GM12878 (cell line): Measurements from ENCODE around the gene SIX5. TPM values are rescaled to one million over a fixed set of nuclear protein-coding genes. Genes with fewer than 3 reads are reported as not detected.

Experiments used
- ATAC-seq: fragments of 200-7000 bp; cut with Tn5 transposase; 3 replicates; pipeline ENCODE4 v1.9.1; 2020; ENCODE audit warnings: mild to moderate bottlenecking, moderate library complexity
- BruUV-seq: library from RNA; stranded (reverse); fragments of 400-500 nt; replicated peaks from 2 replicates; lab custom pipeline; 2021; lab: Mats Ljungman, UMichigan
- CTCF ChIA-PET: fragments of 300-600 bp; sonication (Branson Sonifier 250); formaldehyde crosslinking; extraction: SDS; loops from one replicate; lab custom pipeline; 2021; ENCODE audit warnings: inconsistent platforms; lab: Yijun Ruan, JAX
- POLR2A ChIA-PET: fragments of 350-600 bp; formaldehyde crosslinking; extraction: SDS; loops from one replicate; lab custom pipeline; 2021; ENCODE audit warnings: inconsistent platforms; lab: Charles Lee
- RAD21 ChIA-PET: fragments of 300-600 bp; sonication (Branson Sonifier 250); formaldehyde crosslinking; loops from one replicate; lab custom pipeline; 2023; ENCODE audit warnings: antibody characterized with exemption; ENCODE audit not compliant: unreplicated experiment; lab: Charles Lee
- SMC1A ChIA-PET: fragments of 300-600 bp; sonication (Branson Sonifier 250); formaldehyde crosslinking; loops from one replicate; lab custom pipeline; 2023; ENCODE audit not compliant: unreplicated experiment, uncharacterized antibody; lab: Charles Lee
- DNase-seq: peaks from one replicate; pipeline ENCODE4 v3.0.0-alpha.2; 2011; ENCODE audit warnings: low read depth, low spot score
- FAIRE-seq: peaks from 3 replicates; lab custom pipeline; 2011; peaks lifted over from hg19 to GRCh38; lab: Jason Lieb, UNC
- H2AFZ ChIP-seq: 2 replicates; pipeline ENCODE4 v1.6.0; 2011; ENCODE audit warnings: low read depth, low read length, control low read depth; ENCODE audit not compliant: control insufficient read depth
- H3K27ac ChIP-seq: 2 replicates; pipeline ENCODE4 v1.5.1; 2011; ENCODE audit warnings: control low read depth; ENCODE audit not compliant: control insufficient read depth, insufficient read depth
- H3K27me3 ChIP-seq, 2 experiments: replicated peaks in 1 of 2; 2 replicates each; pipeline versions ENCODE4 v1.6.0 to v1.6.1; 2011; ENCODE audit warnings: low read length in 1 of 2; ENCODE audit not compliant: control insufficient read depth in 2 of 2, insufficient read depth in 2 of 2
- H3K36me3 ChIP-seq, 2 experiments: 2 replicates each; pipeline ENCODE4 v1.5.1; 2011; ENCODE audit warnings: low read length in 1 of 2; ENCODE audit not compliant: control insufficient read depth in 2 of 2, insufficient read depth in 2 of 2
- H3K4me1 ChIP-seq: 2 replicates; pipeline ENCODE4 v1.6.1; 2011; ENCODE audit warnings: mild to moderate bottlenecking, low read length, moderate library complexity, mixed read lengths; ENCODE audit not compliant: control insufficient read depth, insufficient read depth
- H3K4me2 ChIP-seq: 2 replicates; pipeline ENCODE4 v1.6.0; 2011; ENCODE audit warnings: control low read depth; ENCODE audit not compliant: control insufficient read depth, insufficient read depth
- H3K4me3 ChIP-seq: fragments of 200-600 bp; sonication (generic); 2 replicates; pipeline ENCODE4 v1.5.1; 2016
- H3K79me2 ChIP-seq: 2 replicates; pipeline ENCODE4 v1.6.0; 2011; ENCODE audit warnings: low read length; ENCODE audit not compliant: control insufficient read depth, insufficient read depth
- H3K9ac ChIP-seq: 2 replicates; pipeline ENCODE4 v1.8.0; 2011; ENCODE audit warnings: low read length, control low read depth, mixed read lengths; ENCODE audit not compliant: control insufficient read depth, insufficient read depth
- H3K9me3 ChIP-seq: replicated peaks from 3 replicates; pipeline ENCODE4 v1.5.1; 2011; ENCODE audit warnings: mild to moderate bottlenecking, low read length; ENCODE audit not compliant: control insufficient read depth, insufficient read depth
- H4K20me1 ChIP-seq: 2 replicates; pipeline ENCODE4 v1.6.0; 2011; ENCODE audit not compliant: control insufficient read depth, insufficient read depth
- POLR2A ChIP-seq: IDR thresholded peaks from 2 replicates; pipeline ENCODE4 v1.6.1; 2011; ENCODE audit warnings: low read depth, mild to moderate bottlenecking, low read length
- RB1 ChIP-seq: fragments of 450-650 bp; formaldehyde crosslinking; IDR thresholded peaks from 2 replicates; pipeline ENCODE4 v1.6.1; 2017; ENCODE audit warnings: mild to moderate bottlenecking, borderline replicate concordance
- SP1 ChIP-seq: IDR thresholded peaks from one replicate; pipeline ENCODE4 v1.6.1; 2011; ENCODE audit warnings: low read depth, low read length
- WGBS: methylation state at CpG from one replicate; pipeline ENCODE4 v1.1.6; 2016; ENCODE audit warnings: low lambda C conversion rate; ENCODE audit not compliant: insufficient replicate concordance, insufficient coverage; ENCODE audit errors: missing lambda C conversion rate; 5-methylcytosine and 5-hydroxymethylcytosine counted together
- in situ Hi-C: fragments of 300-500 bp; cut with MboI; formaldehyde crosslinking; loops from 9 replicates; pipeline ENCODE4 v1.14.3; 2018; ENCODE audit warnings: mixed read lengths
- intact Hi-C: fragments of 100-400 bp; cut with micrococcal nuclease; formaldehyde crosslinking; loops from one replicate; pipeline ENCODE4 v1.14.2; 2022; ENCODE audit not compliant: unreplicated experiment
- polyA plus RNA-seq, 11 experiments: library from polyadenylated mRNA; depleted of rRNA in 4 of 11; unstranded in 6 of 11; stranded (reverse) in 5 of 11; fragments of >200 nt; fragmentation: Nextera tagmentation in 4 of 11; fragmentation: Illumina TruSeq in 1 of 11; extraction: Ambion mirVana in 4 of 11; extraction: Trizol in 1 of 11; gene quantifications; 1 replicate in 1 of 11; 2 replicates in 10 of 11; pipeline versions ENCODE4 v1.2.1 to v1.2.3, GENCODE V29; 2011 to 2016; ENCODE audit warnings: inconsistent platforms in 2 of 11, missing spikeins in 2 of 11, low read depth in 1 of 11
- total RNA-seq, 4 experiments: library from RNA; depleted of rRNA in 3 of 4; stranded (reverse); fragments of >200 nt in 3 of 4; fragmentation: Illumina TruSeq in 1 of 4; extraction: Trizol in 1 of 4; gene quantifications; 2 replicates each; pipeline versions ENCODE4 v1.2.1 to v1.2.3, GENCODE V29; 2013 to 2021
- TF ChIP-seq, protein P1 (sequence below): fragments of 450-650 bp; IDR thresholded peaks from 2 replicates; pipeline ENCODE4 v1.6.1; 2016; ENCODE audit warnings: mild to moderate bottlenecking, moderate library complexity, borderline replicate concordance

The SIX5 gene
- total and polyA plus RNA-seq, 10 of the 15 experiments (the other 5 are each of a cell fraction or from before 2014, with no cell fraction given) = 1.9 to 10.5 (median 3.0) TPM; not detected in 2

GRCh38 chr19:45715139-45715538, 53.9 kb downstream of the SIX5 start:
- peaks cover 75% of the 10 kb centered on the region for H3K79me2 ChIP-seq
- RAD21 ChIA-PET = interaction anchor here (0.7 to 2.6 kb wide), 4 partner anchors 19 to 152 kb away, joined by 3 to 22 read pairs (median 3); partner anchors contain the start of genes QPCTL and SNRPD2
- TF ChIP-seq, protein P1, sequence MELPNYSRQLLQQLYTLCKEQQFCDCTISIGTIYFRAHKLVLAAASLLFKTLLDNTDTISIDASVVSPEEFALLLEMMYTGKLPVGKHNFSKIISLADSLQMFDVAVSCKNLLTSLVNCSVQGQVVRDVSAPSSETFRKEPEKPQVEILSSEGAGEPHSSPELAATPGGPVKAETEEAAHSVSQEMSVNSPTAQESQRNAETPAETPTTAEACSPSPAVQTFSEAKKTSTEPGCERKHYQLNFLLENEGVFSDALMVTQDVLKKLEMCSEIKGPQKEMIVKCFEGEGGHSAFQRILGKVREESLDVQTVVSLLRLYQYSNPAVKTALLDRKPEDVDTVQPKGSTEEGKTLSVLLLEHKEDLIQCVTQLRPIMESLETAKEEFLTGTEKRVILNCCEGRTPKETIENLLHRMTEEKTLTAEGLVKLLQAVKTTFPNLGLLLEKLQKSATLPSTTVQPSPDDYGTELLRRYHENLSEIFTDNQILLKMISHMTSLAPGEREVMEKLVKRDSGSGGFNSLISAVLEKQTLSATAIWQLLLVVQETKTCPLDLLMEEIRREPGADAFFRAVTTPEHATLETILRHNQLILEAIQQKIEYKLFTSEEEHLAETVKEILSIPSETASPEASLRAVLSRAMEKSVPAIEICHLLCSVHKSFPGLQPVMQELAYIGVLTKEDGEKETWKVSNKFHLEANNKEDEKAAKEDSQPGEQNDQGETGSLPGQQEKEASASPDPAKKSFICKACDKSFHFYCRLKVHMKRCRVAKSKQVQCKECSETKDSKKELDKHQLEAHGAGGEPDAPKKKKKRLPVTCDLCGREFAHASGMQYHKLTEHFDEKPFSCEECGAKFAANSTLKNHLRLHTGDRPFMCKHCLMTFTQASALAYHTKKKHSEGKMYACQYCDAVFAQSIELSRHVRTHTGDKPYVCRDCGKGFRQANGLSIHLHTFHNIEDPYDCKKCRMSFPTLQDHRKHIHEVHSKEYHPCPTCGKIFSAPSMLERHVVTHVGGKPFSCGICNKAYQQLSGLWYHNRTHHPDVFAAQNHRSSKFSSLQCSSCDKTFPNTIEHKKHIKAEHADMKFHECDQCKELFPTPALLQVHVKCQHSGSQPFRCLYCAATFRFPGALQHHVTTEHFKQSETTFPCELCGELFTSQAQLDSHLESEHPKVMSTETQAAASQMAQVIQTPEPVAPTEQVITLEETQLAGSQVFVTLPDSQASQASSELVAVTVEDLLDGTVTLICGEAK = peak; percentile 92
- no peak for TF ChIP-seq SP1
- TF ChIP-seq RB1 = no peak
- no peak for TF ChIP-seq POLR2A

More at GRCh38 chr19:45715139-45715538, 53.9 kb downstream of the SIX5 start:
- Histone ChIP-seq H3K4me2 (no peak overlapping the region), H3K27ac (no peak overlapping the region), H3K4me3 (no peak overlapping the region), H3K36me3 (peaks cover 13 to 19% of the 10 kb centered on the region in 2 experiments; a peak in 3 of 4 replicates), H3K9ac (no peak overlapping the region), H3K9me3 (no peaks in the 10 kb centered on the region), H3K27me3 (no peaks in the 10 kb centered on the region), H4K20me1 (no peaks in the 10 kb centered on the region), H2AFZ (no peak overlapping the region), H3K4me1 (peaks cover 13% of the 10 kb centered on the region)
- in situ Hi-C loops = no loop called here
- DNase-seq (no peak), FAIRE-seq (no peak), ATAC-seq (no peak)
- ChIA-PET POLR2A (interaction anchor here (0.6 to 5.9 kb wide), 7 partner anchors 9 to 175 kb away, joined by 3 to 58 read pairs (median 5); partner anchors contain the start of genes FBXO46, QPCTL and SNRPD2), SMC1A (interaction anchor here (0.8 to 4.9 kb wide), 4 partner anchors 8 to 25 kb away, joined by 3 to 27 read pairs (median 4); partner anchors contain the start of gene QPCTL), CTCF (interaction anchor here (1.3 to 4.8 kb wide), 5 partner anchors 12 to 84 kb away, joined by 3 to 53 read pairs (median 5); partner anchors contain the start of genes QPCTL, SIX5 and SNRPD2)
- no TSS peak for BruUV-seq
- 81% methylated on average over 3 of the region's 3 CpGs for WGBS
- intact Hi-C loops = no loop called here

Other genes starting within 250 kb of the SIX5 start
Only the 7 nearest of the 18 such genes appear.
- 600 and 677 TPM in 2 replicates for gene SNRPD2, start 77.3 kb downstream of the SIX5 start, total RNA-seq (2014; rRNA removed)
- gene SNRPD2, start 77.3 kb downstream of the SIX5 start, total RNA-seq (2014; rRNA removed; fragmentation: Illumina TruSeq; extraction: Trizol) = 526 and 536 TPM in 2 replicates
- gene SNRPD2, start 77.3 kb downstream of the SIX5 start, total RNA-seq (2021) = 806 and 844 TPM in 2 replicates
- 939 and 1,096 TPM in 2 replicates for gene SNRPD2, start 77.3 kb downstream of the SIX5 start, polyA plus RNA-seq (2011; rRNA removed)
- 529 and 569 TPM in 2 replicates for gene SNRPD2, start 77.3 kb downstream of the SIX5 start, polyA plus RNA-seq (2014; fragmentation: Illumina TruSeq; extraction: Trizol)
- gene SNRPD2, start 77.3 kb downstream of the SIX5 start, polyA plus RNA-seq (2014; fragmentation: Nextera tagmentation; extraction: Ambion mirVana) = 1,000 to 10,000 TPM; 3,237 to 3,621 TPM
- 736 and 920 TPM in 2 replicates for gene SNRPD2, start 77.3 kb downstream of the SIX5 start, polyA plus RNA-seq (2014; rRNA removed)
- 1,000 to 10,000 TPM; 1,262 to 1,451 TPM for gene SNRPD2, start 77.3 kb downstream of the SIX5 start, polyA plus RNA-seq (2016; fragmentation: Nextera tagmentation; extraction: Ambion mirVana)
- 17.5 and 19.4 TPM in 2 replicates for gene QPCTL, start 76.6 kb downstream of the SIX5 start, total RNA-seq (2014; rRNA removed)
- gene QPCTL, start 76.6 kb downstream of the SIX5 start, total RNA-seq (2014; rRNA removed; fragmentation: Illumina TruSeq; extraction: Trizol) = 6.9 and 7.6 TPM in 2 replicates
- 22.6 and 23.9 TPM in 2 replicates for gene QPCTL, start 76.6 kb downstream of the SIX5 start, total RNA-seq (2021)
- 6.1 and 11.3 TPM in 2 replicates for gene QPCTL, start 76.6 kb downstream of the SIX5 start, polyA plus RNA-seq (2011; rRNA removed)
- gene QPCTL, start 76.6 kb downstream of the SIX5 start, polyA plus RNA-seq (2014; fragmentation: Illumina TruSeq; extraction: Trizol) = 7.4 and 9.0 TPM in 2 replicates
- gene QPCTL, start 76.6 kb downstream of the SIX5 start, polyA plus RNA-seq (2014; fragmentation: Nextera tagmentation; extraction: Ambion mirVana) = 1 to 10 TPM; 1.1 to 1.7 TPM
- gene QPCTL, start 76.6 kb downstream of the SIX5 start, polyA plus RNA-seq (2014; rRNA removed) = 21.0 and 24.1 TPM in 2 replicates
- 10 to 100 TPM; 11.1 to 12.6 TPM for gene QPCTL, start 76.6 kb downstream of the SIX5 start, polyA plus RNA-seq (2016; fragmentation: Nextera tagmentation; extraction: Ambion mirVana)
- gene FBXO46, start 38.4 kb downstream of the SIX5 start, total RNA-seq (2014; rRNA removed) = 23.6 and 26.4 TPM in 2 replicates
- 8.3 and 11.0 TPM in 2 replicates for gene FBXO46, start 38.4 kb downstream of the SIX5 start, total RNA-seq (2014; rRNA removed; fragmentation: Illumina TruSeq; extraction: Trizol)
- gene FBXO46, start 38.4 kb downstream of the SIX5 start, total RNA-seq (2021) = 50.4 and 61.5 TPM in 2 replicates
- 4.3 and 5.9 TPM in 2 replicates for gene FBXO46, start 38.4 kb downstream of the SIX5 start, polyA plus RNA-seq (2011; rRNA removed)
- 11.3 and 17.2 TPM in 2 replicates for gene FBXO46, start 38.4 kb downstream of the SIX5 start, polyA plus RNA-seq (2014; fragmentation: Illumina TruSeq; extraction: Trizol)
- 1 to 10 TPM; 2.5 to 7.1 TPM for gene FBXO46, start 38.4 kb downstream of the SIX5 start, polyA plus RNA-seq (2014; fragmentation: Nextera tagmentation; extraction: Ambion mirVana)
- 25.3 and 31.3 TPM in 2 replicates for gene FBXO46, start 38.4 kb downstream of the SIX5 start, polyA plus RNA-seq (2014; rRNA removed)
- 10 to 100 TPM; 16.1 to 28.8 TPM for gene FBXO46, start 38.4 kb downstream of the SIX5 start, polyA plus RNA-seq (2016; fragmentation: Nextera tagmentation; extraction: Ambion mirVana)
- gene MEIOSIN, start 35.8 kb downstream of the SIX5 start, total RNA-seq (2014; rRNA removed) = 0.11 and 0.17 TPM in 2 replicates
- gene MEIOSIN, start 35.8 kb downstream of the SIX5 start, total RNA-seq (2014; rRNA removed; fragmentation: Illumina TruSeq; extraction: Trizol) = not detected in 2 replicates
- not detected in 2 replicates for gene MEIOSIN, start 35.8 kb downstream of the SIX5 start, total RNA-seq (2021)
- gene MEIOSIN, start 35.8 kb downstream of the SIX5 start, polyA plus RNA-seq (2011; rRNA removed) = 0.04 and 0.11 TPM in 2 replicates
- 0.06 TPM in 1 of 2 replicates, not detected in the other for gene MEIOSIN, start 35.8 kb downstream of the SIX5 start, polyA plus RNA-seq (2014; fragmentation: Illumina TruSeq; extraction: Trizol)
- gene MEIOSIN, start 35.8 kb downstream of the SIX5 start, polyA plus RNA-seq (2014; fragmentation: Nextera tagmentation; extraction: Ambion mirVana) = not detected
- gene MEIOSIN, start 35.8 kb downstream of the SIX5 start, polyA plus RNA-seq (2014; rRNA removed) = 0.04 and 0.05 TPM in 2 replicates
- gene MEIOSIN, start 35.8 kb downstream of the SIX5 start, polyA plus RNA-seq (2016; fragmentation: Nextera tagmentation; extraction: Ambion mirVana) = under 1 TPM; 0.19 to 0.66 TPM
- gene DMPK, start 13.2 kb upstream of the SIX5 start, total RNA-seq (2014; rRNA removed) = 5.7 and 6.6 TPM in 2 replicates
- gene DMPK, start 13.2 kb upstream of the SIX5 start, total RNA-seq (2014; rRNA removed; fragmentation: Illumina TruSeq; extraction: Trizol) = 4.9 and 5.1 TPM in 2 replicates
- gene DMPK, start 13.2 kb upstream of the SIX5 start, total RNA-seq (2021) = 26.7 and 33.6 TPM in 2 replicates
- gene DMPK, start 13.2 kb upstream of the SIX5 start, polyA plus RNA-seq (2011; rRNA removed) = 3.9 and 5.4 TPM in 2 replicates
- 4.0 and 7.6 TPM in 2 replicates for gene DMPK, start 13.2 kb upstream of the SIX5 start, polyA plus RNA-seq (2014; fragmentation: Illumina TruSeq; extraction: Trizol)
- gene DMPK, start 13.2 kb upstream of the SIX5 start, polyA plus RNA-seq (2014; fragmentation: Nextera tagmentation; extraction: Ambion mirVana) = under 1 TPM; 0.60 to 0.84 TPM
- 27.8 and 35.4 TPM in 2 replicates for gene DMPK, start 13.2 kb upstream of the SIX5 start, polyA plus RNA-seq (2014; rRNA removed)
- 1 to 10 TPM; 3.2 to 3.5 TPM for gene DMPK, start 13.2 kb upstream of the SIX5 start, polyA plus RNA-seq (2016; fragmentation: Nextera tagmentation; extraction: Ambion mirVana)
- gene DMWD, start 23.6 kb upstream of the SIX5 start, total RNA-seq (2014; rRNA removed) = 28.7 and 31.2 TPM in 2 replicates
- 15.7 and 17.8 TPM in 2 replicates for gene DMWD, start 23.6 kb upstream of the SIX5 start, total RNA-seq (2014; rRNA removed; fragmentation: Illumina TruSeq; extraction: Trizol)
- 51.3 and 56.0 TPM in 2 replicates for gene DMWD, start 23.6 kb upstream of the SIX5 start, total RNA-seq (2021)
- 8.2 and 13.2 TPM in 2 replicates for gene DMWD, start 23.6 kb upstream of the SIX5 start, polyA plus RNA-seq (2011; rRNA removed)
- gene DMWD, start 23.6 kb upstream of the SIX5 start, polyA plus RNA-seq (2014; fragmentation: Illumina TruSeq; extraction: Trizol) = 5.3 and 10.1 TPM in 2 replicates
- 1 to 10 TPM; 3.5 to 3.8 TPM for gene DMWD, start 23.6 kb upstream of the SIX5 start, polyA plus RNA-seq (2014; fragmentation: Nextera tagmentation; extraction: Ambion mirVana)
- 31.7 and 38.9 TPM in 2 replicates for gene DMWD, start 23.6 kb upstream of the SIX5 start, polyA plus RNA-seq (2014; rRNA removed)
- 1 to 10 TPM; 5.2 to 7.6 TPM for gene DMWD, start 23.6 kb upstream of the SIX5 start, polyA plus RNA-seq (2016; fragmentation: Nextera tagmentation; extraction: Ambion mirVana)
- 0.06 and 0.16 TPM in 2 replicates for gene RSPH6A, start 46.1 kb upstream of the SIX5 start, total RNA-seq (2014; rRNA removed)
- 0.14 and 0.18 TPM in 2 replicates for gene RSPH6A, start 46.1 kb upstream of the SIX5 start, total RNA-seq (2014; rRNA removed; fragmentation: Illumina TruSeq; extraction: Trizol)
- gene RSPH6A, start 46.1 kb upstream of the SIX5 start, total RNA-seq (2021) = 0.37 and 0.41 TPM in 2 replicates
- gene RSPH6A, start 46.1 kb upstream of the SIX5 start, polyA plus RNA-seq (2011; rRNA removed) = 0.06 TPM in 1 of 2 replicates, not detected in the other
- 0.03 TPM in 1 of 2 replicates, not detected in the other for gene RSPH6A, start 46.1 kb upstream of the SIX5 start, polyA plus RNA-seq (2014; fragmentation: Illumina TruSeq; extraction: Trizol)
- gene RSPH6A, start 46.1 kb upstream of the SIX5 start, polyA plus RNA-seq (2014; fragmentation: Nextera tagmentation; extraction: Ambion mirVana) = not detected
- gene RSPH6A, start 46.1 kb upstream of the SIX5 start, polyA plus RNA-seq (2014; rRNA removed) = 0.29 and 0.37 TPM in 2 replicates
- gene RSPH6A, start 46.1 kb upstream of the SIX5 start, polyA plus RNA-seq (2016; fragmentation: Nextera tagmentation; extraction: Ambion mirVana) = under 1 TPM in 1 of 2 experiments, not detected in 1; 0.25 TPM